HAP-1 (cell line): ENCODE measurements around the gene SH2D2A.

Experiments
- DNase-seq, 2 experiments: peaks; one replicate each; pipeline ENCODE4 v3.0.0-alpha.2; 2016 to 2020; ENCODE audit warnings: low spot score in 2 of 2
- H3K27me3 ChIP-seq: fragments of 250-450 bp; sonication (Bioruptor Pico); 2 replicates; pipeline ENCODE4 v1.5.1; 2020; ENCODE audit warnings: low read depth, mild to moderate bottlenecking, moderate library complexity
- H3K36me3 ChIP-seq: fragments of 250-450 bp; sonication (Bioruptor Pico); replicated peaks from 2 replicates; pipeline ENCODE4 v1.5.1; 2020; ENCODE audit warnings: mild to moderate bottlenecking
- H3K4me1 ChIP-seq: fragments of 250-450 bp; sonication (Bioruptor Pico); 2 replicates; pipeline ENCODE4 v1.5.1; 2020; ENCODE audit warnings: mild to moderate bottlenecking
- H3K4me3 ChIP-seq: fragments of 250-450 bp; sonication (Bioruptor Pico); 2 replicates; pipeline ENCODE4 v1.5.1; 2020; ENCODE audit warnings: mild to moderate bottlenecking, moderate library complexity
- H3K9me3 ChIP-seq: fragments of 250-450 bp; sonication (Bioruptor Pico); 2 replicates; pipeline ENCODE4 v1.5.1; 2020; ENCODE audit warnings: mild to moderate bottlenecking, moderate library complexity
- in situ Hi-C: fragments of 300-500 bp; cut with MboI; formaldehyde crosslinking; loops from 3 replicates; pipeline ENCODE4 v1.14.3; 2020; ENCODE audit warnings: low sequenced_read_pairs, inconsistent platforms, mixed read lengths

The SH2D2A gene

DNA sequence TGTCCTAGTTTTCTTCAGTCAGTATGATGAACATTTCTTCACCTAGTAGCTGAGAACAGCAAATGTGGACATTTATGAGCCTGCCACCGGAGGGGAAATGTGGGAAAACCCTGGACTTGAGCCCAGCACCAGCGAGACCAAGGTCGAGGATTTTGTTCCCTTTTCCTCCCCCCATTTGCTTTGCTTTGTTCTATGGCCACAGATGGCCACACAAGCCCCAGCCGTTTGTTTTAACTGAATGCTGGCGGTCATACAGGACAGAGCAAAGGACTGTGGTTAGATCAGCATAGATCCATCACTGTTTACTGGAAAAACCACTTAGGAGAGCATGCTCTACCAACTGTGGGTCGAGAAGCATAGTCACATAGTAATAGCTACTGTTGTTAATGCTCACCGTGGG lies 20.9 kb downstream of the SH2D2A start:
- no peak for DNase-seq
- Histone ChIP-seq H3K4me3 (no peak overlapping the region), H3K9me3 (no peaks in the 10 kb centered on the region), H3K36me3 (peaks cover 86% of the 10 kb centered on the region), H3K27me3 (no peaks in the 10 kb centered on the region), H3K4me1 (no peaks in the 10 kb centered on the region)
- in situ Hi-C loops: no loop called here

GRCh38 chr1:156795374-156795733 lies 21.3 kb downstream of the SH2D2A start:
- in situ Hi-C loops: no loop called here
- no peak for DNase-seq

GRCh38 chr1:156794506-156795373 lies 21.9 kb downstream of the SH2D2A start:
- H3K9me3 ChIP-seq: no peaks in the 10 kb centered on the region
- H3K4me3 ChIP-seq: no peak overlapping the region
- in situ Hi-C loops: no loop called here
- no peak for DNase-seq
- H3K36me3 ChIP-seq: peaks cover 80% of the 10 kb centered on the region
- no peaks in the 10 kb centered on the region for H3K4me1 ChIP-seq
- H3K27me3 ChIP-seq: no peaks in the 10 kb centered on the region

More at GRCh38 chr1:156795374-156795733, 21.3 kb downstream of the SH2D2A start:
- Histone ChIP-seq H3K4me3 (no peak overlapping the region), H3K9me3 (no peaks in the 10 kb centered on the region), H3K27me3 (no peaks in the 10 kb centered on the region), H3K36me3 (peaks cover 86% of the 10 kb centered on the region), H3K4me1 (no peaks in the 10 kb centered on the region)

DNA sequence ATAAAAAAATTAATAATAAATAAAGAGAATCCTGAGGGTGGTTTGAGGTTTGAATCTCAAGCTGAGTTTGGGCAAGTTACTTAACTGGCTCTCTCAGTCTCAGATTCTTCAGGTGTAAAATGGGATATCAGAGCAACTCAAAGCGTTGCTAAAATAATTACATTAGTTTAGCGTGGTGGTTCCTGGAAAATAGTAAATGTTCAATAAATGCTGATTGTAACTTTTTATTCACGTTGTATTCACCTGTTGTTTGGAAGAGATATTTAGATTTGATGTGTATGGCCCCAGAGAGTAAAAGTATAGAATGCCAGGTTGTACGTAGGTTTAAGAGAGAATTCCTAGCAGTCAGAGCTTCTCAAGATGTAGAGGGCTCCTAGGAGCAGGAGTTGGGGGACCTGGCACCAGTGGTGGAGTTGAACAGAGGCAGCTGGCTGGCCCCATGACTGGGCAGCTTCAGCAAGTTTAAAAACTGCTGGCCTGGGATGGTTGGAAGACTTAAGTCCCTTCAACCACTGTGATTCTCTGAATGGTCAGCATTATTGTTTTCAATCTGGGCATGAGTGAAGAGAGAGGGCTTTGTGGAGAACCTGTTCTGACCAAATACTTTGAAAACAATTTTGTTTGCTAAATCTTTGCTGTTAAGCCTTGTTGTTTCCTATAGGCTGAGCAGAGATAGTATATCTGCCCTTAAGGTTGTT lies 26.9 kb downstream of the SH2D2A start:
- in situ Hi-C loops: no loop called here

DNA sequence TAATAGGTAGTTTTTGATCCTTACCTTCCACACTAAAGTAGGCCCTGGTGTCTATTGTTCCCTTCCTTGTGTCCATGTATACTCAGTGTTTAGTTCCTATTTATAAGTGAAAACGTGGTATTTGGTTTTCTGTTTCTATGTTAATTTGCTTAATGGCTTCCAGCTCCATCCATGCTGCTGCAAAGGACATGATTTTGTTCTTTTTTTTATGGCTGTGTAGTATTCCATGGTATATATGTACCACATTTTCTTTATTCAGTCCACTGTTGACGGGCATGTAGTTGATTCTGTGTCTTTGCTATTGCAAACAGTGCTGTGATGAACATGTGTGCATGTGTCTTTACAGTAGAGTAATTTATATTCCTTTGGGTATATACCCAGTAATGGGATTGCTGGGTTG lies 28.5 kb downstream of the SH2D2A start:
- no peak for DNase-seq
- Histone ChIP-seq H3K36me3 (peaks cover 74% of the 10 kb centered on the region), H3K4me3 (no peak overlapping the region), H3K9me3 (no peaks in the 10 kb centered on the region), H3K27me3 (no peaks in the 10 kb centered on the region), H3K4me1 (no peaks in the 10 kb centered on the region)
- in situ Hi-C loops: no loop called here

More for the DNA sequence above, 26.9 kb downstream of the SH2D2A start:
- Histone ChIP-seq H3K27me3 (no peaks in the 10 kb centered on the region), H3K4me1 (no peaks in the 10 kb centered on the region), H3K36me3 (peaks cover 75% of the 10 kb centered on the region), H3K4me3 (no peak overlapping the region), H3K9me3 (no peaks in the 10 kb centered on the region)
- no peak for DNase-seq

DNA sequence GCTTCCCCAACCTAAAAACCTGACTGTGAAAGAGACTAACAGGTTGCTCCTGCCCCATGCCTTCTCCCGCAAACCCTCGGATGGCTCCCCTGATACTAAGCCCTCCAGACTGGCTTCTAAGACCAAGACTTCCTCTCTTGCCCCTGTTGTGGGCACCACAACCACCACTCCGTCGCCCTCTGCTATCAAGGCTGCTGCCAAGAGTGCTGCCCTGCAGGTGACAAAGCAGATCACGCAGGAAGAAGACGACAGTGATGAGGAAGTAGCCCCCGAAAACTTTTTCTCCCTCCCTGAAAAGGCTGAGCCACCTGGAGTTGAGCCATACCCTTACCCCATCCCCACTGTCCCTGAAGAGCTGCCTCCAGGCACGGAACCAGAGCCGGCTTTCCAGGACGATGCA lies 30.0 kb downstream of the SH2D2A start:
- DNase-seq: no peak
- in situ Hi-C loops: no loop called here
- Histone ChIP-seq H3K27me3 (no peaks in the 10 kb centered on the region), H3K9me3 (no peaks in the 10 kb centered on the region), H3K36me3 (peaks cover 73% of the 10 kb centered on the region), H3K4me3 (no peak overlapping the region), H3K4me1 (no peaks in the 10 kb centered on the region)

DNA sequence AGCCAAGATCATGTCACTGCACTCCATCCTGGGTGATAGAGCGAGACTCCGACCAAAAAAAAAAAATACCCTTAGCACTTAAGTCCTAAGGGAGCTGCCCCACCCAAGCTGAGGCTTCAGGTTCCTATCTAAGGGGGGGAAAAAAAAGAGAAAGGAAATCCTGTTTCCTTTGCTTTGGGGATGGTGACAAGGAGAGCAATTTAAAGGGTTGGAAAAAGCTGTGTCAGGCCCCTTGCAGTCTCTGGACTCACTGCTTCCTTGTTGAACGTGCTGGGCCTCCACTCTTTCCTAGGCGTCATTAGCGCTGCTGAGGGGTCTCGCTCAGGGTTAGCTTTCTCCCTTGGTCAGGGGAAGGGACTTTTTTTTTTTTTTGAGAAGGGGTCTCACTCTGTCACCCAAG lies 31.2 kb downstream of the SH2D2A start:
- in situ Hi-C loops: no loop called here
- H3K4me3 ChIP-seq: no peak overlapping the region
- peaks cover 70% of the 10 kb centered on the region for H3K36me3 ChIP-seq
- no peaks in the 10 kb centered on the region for H3K9me3 ChIP-seq
- H3K27me3 ChIP-seq: no peaks in the 10 kb centered on the region
- no peak for DNase-seq
- no peaks in the 10 kb centered on the region for H3K4me1 ChIP-seq

- H3K27me3 ChIP-seq: no peaks in the 10 kb centered on the region
- DNase-seq: no peak
- no peaks in the 10 kb centered on the region for H3K9me3 ChIP-seq
- in situ Hi-C loops: no loop called here
- H3K36me3 ChIP-seq: peaks cover 45% of the 10 kb centered on the region
- no peaks in the 10 kb centered on the region for H3K4me1 ChIP-seq
- no peak overlapping the region for H3K4me3 ChIP-seq
Observed at GRCh38 chr1:156781585-156782186, 35.0 kb downstream of the SH2D2A start.

DNA sequence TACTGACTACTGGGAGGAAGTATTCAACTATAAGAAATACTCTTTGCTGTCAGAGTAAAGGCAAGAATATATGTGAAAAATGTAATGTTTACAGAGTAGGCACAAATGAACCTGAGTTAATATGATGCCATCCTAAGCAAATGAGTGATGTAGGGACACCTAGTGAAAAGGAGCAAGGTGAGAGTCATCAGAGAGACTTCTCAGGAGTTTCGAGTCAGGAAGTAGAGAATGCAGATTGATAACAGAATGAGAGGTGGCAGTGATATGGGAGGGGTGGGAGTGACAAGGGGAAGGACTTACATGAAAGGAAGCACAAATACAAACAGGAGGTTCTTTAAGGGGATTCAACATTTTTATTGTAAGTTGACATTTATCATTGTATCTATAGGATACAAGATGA lies 39.1 kb downstream of the SH2D2A start:
- H3K27me3 ChIP-seq: no peaks in the 10 kb centered on the region
- H3K4me1 ChIP-seq: peaks cover under 1% of the 10 kb centered on the region; the same call in 1 of the 2 replicates
- DNase-seq: no peak
- no peak overlapping the region for H3K4me3 ChIP-seq
- in situ Hi-C loops: no loop called here
- H3K36me3 ChIP-seq: peaks cover 18% of the 10 kb centered on the region
- H3K9me3 ChIP-seq: no peaks in the 10 kb centered on the region

GRCh38 chr1:156776942-156777341 lies 39.7 kb downstream of the SH2D2A start:
- Histone ChIP-seq H3K9me3 (no peaks in the 10 kb centered on the region), H3K27me3 (no peaks in the 10 kb centered on the region), H3K4me3 (no peak overlapping the region), H3K36me3 (peaks cover 17% of the 10 kb centered on the region), H3K4me1 (peaks cover 2% of the 10 kb centered on the region; the same call in 1 of the 2 replicates)
- no peak for DNase-seq
- in situ Hi-C loops: no loop called here

DNA sequence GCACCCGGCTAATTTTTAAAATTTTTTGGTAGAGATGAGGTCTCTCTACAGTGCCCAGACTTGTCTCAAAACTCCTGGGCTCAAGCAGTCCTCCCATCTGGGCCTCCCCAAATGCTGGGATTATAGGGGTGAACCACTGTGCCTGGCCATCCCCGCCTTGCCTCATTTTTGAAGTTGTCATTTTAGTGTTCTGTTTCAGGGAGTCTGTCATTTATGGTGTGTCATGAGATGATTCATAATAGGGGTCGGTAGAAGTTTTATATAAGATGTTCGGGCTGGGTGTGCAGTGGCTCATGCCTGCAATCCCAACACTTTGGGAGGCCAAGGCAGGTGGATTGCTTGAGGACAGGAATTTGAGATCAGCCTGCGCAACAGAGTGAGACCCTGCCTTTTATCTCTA lies 40.8 kb downstream of the SH2D2A start:
- H3K4me1 ChIP-seq: peaks cover 2% of the 10 kb centered on the region; the same call in 1 of the 2 replicates
- in situ Hi-C loops: no loop called here
- no peak for DNase-seq

DNA sequence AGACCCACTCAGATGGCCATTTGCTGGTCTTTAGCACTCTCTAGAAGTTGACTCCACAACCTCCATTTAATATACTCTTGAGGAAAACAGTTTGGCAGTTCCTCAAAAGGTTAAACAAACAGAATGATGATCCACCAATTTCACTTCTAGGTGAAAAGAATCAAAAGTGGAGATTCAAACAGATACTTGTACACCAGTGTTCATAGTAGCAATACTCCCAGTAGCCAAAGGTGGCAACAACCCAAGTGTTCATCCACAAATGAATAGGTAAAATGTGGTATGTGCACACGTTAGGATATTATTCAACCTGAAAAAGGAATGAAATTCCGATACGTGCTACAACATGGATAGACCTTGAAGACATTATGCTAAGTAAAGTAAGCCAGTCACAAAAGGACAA lies 43.0 kb downstream of the SH2D2A start:
- peaks cover 2% of the 10 kb centered on the region; the same call in 1 of the 2 replicates for H3K4me1 ChIP-seq
- no peak overlapping the region for H3K4me3 ChIP-seq
- DNase-seq: no peak
- no peaks in the 10 kb centered on the region for H3K27me3 ChIP-seq
- peaks cover 21% of the 10 kb centered on the region for H3K36me3 ChIP-seq
- H3K9me3 ChIP-seq: no peaks in the 10 kb centered on the region
- in situ Hi-C loops: no loop called here

More for the DNA sequence above, 40.8 kb downstream of the SH2D2A start:
- Histone ChIP-seq H3K9me3 (no peaks in the 10 kb centered on the region), H3K27me3 (no peaks in the 10 kb centered on the region), H3K36me3 (peaks cover 12% of the 10 kb centered on the region), H3K4me3 (no peak overlapping the region)

GRCh38 chr1:156772728-156773497 lies 43.7 kb downstream of the SH2D2A start:
- H3K4me1 ChIP-seq: peaks cover 2% of the 10 kb centered on the region; the same call in 1 of the 2 replicates
- peaks cover 21% of the 10 kb centered on the region for H3K36me3 ChIP-seq
- H3K9me3 ChIP-seq: no peaks in the 10 kb centered on the region
- in situ Hi-C loops: no loop called here
- DNase-seq: no peak
- no peaks in the 10 kb centered on the region for H3K27me3 ChIP-seq
- no peak overlapping the region for H3K4me3 ChIP-seq
